Measurements from ENCODE around the gene CDC42BPA. TPM values are rescaled to one million over a fixed set of nuclear protein-coding genes. Genes with fewer than 3 reads are reported as not detected.
A peak's percentile ranks its signal among the peaks of the same experiment; 100 is the strongest.

The CDC42BPA gene
- total and polyA plus RNA-seq, 12 donors, result 7.4 to 73.8 (median 37.2) TPM

DNA sequence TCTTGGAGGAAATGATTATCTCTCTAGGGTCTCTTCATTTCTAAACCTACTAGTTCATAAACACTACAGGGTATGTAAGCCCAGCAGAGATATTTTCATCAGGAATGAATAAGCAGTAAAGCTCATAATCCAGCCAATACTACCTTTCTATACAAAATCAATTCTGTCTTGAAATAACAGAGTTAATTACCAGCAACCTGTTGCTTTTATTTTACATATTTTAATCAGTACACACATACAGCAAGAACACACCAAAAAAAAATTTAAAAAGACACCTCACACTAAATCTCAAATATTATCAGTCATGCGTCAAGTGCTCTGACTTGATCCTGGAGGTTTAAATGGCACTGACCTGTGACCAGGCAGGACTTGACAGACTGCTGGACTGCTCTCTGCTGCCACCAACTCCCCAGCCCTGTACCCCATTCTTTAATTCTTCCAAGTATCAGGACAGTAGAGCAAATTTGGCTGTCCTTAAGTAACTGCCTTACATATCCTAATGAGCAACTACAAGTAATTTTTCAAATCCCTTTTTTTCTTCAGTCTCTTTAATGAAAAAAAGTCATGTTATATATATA is 98.5 kb downstream of the CDC42BPA start:
- no peak for TF ChIP-seq POLR2A (IDR thresholded peaks at IDR 0.05)
- TF ChIP-seq, protein P1, sequence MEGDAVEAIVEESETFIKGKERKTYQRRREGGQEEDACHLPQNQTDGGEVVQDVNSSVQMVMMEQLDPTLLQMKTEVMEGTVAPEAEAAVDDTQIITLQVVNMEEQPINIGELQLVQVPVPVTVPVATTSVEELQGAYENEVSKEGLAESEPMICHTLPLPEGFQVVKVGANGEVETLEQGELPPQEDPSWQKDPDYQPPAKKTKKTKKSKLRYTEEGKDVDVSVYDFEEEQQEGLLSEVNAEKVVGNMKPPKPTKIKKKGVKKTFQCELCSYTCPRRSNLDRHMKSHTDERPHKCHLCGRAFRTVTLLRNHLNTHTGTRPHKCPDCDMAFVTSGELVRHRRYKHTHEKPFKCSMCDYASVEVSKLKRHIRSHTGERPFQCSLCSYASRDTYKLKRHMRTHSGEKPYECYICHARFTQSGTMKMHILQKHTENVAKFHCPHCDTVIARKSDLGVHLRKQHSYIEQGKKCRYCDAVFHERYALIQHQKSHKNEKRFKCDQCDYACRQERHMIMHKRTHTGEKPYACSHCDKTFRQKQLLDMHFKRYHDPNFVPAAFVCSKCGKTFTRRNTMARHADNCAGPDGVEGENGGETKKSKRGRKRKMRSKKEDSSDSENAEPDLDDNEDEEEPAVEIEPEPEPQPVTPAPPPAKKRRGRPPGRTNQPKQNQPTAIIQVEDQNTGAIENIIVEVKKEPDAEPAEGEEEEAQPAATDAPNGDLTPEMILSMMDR (IDR thresholded peaks at IDR 0.05), result no peak
- intact Hi-C loops (cut with DNase I), result no loop called here
- 94 to 100% (median 96%) methylated on average over 1 of the region's 1 CpG for WGBS, 4 donors
- H3K4me3 ChIP-seq, result no peak overlapping the region
- H3K36me3 ChIP-seq (replicated peaks in 1 of 2), result no peaks in the 10 kb centered on the region
- no peak overlapping the region for H3K27ac ChIP-seq
- no peak for DNase-seq
- H3K27me3 ChIP-seq, result no peaks in the 10 kb centered on the region
- H3K9me3 ChIP-seq (replicated peaks in 1 of 3), result no peaks in the 10 kb centered on the region
- H3K4me1 ChIP-seq (replicated peaks in 1 of 2), result peaks cover 0 to 9% of the 10 kb centered on the region in 2 donors

DNA sequence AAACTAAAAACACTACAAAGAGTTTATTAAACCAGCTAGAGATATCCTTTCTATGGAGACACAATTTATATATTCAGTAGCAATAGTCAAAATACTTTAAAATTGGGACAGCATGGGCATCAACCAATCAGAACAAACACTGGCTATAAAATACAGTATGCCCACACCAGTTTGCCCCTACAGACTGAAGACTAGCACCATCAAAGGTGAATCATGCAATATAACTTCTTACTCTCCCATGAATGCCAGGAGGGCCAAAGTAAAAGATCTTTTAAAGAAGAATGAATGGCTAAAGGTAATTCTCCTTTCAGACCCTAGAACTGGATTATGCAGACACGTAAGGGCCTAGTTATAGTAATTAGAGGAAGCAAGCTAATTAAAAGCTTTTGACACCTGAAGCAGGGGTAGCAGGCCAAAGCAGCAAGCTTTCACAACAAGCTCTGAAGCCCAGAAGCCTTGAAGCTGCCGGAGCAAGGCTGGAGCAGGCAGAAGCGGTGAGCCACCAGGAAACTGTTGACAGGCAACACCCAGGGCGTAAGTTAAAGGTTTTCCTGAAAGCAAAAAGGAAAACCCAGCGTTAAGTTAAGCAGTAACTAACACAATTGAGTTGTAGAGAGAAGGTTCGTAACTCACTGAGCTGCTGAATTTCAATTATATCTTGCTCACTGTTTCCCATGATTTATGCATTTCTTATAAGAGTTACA is 99.3 kb downstream of the CDC42BPA start:
- no peak for TF ChIP-seq POLR2A (IDR thresholded peaks at IDR 0.05)
- TF ChIP-seq, protein P1 (IDR thresholded peaks at IDR 0.05), result no peak
- Histone ChIP-seq H3K4me1 (replicated peaks in 1 of 2) (peaks cover 0 to 15% of the 10 kb centered on the region in 2 donors), H3K4me3 (no peak overlapping the region), H3K9me3 (replicated peaks in 1 of 3) (no peaks in the 10 kb centered on the region), H3K27ac (no peak overlapping the region), H3K27me3 (no peaks in the 10 kb centered on the region), H3K36me3 (replicated peaks in 1 of 2) (no peaks in the 10 kb centered on the region)
- intact Hi-C loops (cut with DNase I), result no loop called here
- WGBS, 4 donors, result 59 to 75% (median 70%) methylated on average over 6 of the region's 6 CpGs
- peak in 2 of 7 donors; percentile 8 to 24 for DNase-seq

- WGBS, 4 donors, result 93 to 97% (median 96%) methylated on average over 2 of the region's 2 CpGs
Measured at GRCh38 chr1:227215863-227216510, 102.3 kb downstream of the CDC42BPA start.

DNA sequence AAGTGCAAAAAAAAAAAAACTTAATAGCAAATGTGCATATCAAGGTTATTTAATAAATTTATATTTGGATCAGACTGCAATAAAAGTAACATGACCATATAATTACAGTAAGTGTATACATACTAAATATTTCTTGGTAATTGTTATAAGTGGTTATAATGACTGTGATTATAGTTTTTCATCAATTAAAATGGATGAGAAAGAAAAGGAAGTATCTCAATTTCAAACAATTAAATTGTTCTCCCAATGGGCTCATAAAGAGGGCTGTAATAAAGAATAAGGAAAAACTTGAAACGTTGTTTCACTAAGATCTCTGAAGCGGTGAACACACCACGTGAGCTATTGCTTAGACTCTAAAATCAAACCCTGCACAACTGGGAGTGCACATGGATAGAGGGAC is 104.1 kb downstream of the CDC42BPA start:
- WGBS, 4 donors, result 89 to 93% (median 89%) methylated on average over 3 of the region's 3 CpGs
- Histone ChIP-seq H3K27ac (no peak overlapping the region), H3K27me3 (no peaks in the 10 kb centered on the region), H3K4me1 (replicated peaks in 1 of 2) (peaks cover 3 to 14% of the 10 kb centered on the region in 2 donors), H3K9me3 (replicated peaks in 1 of 3) (no peaks in the 10 kb centered on the region), H3K36me3 (replicated peaks in 1 of 2) (no peaks in the 10 kb centered on the region), H3K4me3 (no peak overlapping the region)
- TF ChIP-seq, protein P1 (IDR thresholded peaks at IDR 0.05), result no peak
- no peak for TF ChIP-seq POLR2A (IDR thresholded peaks at IDR 0.05)
- intact Hi-C loops (cut with DNase I), result no loop called here
- DNase-seq, result no peak

More at GRCh38 chr1:227215863-227216510, 102.3 kb downstream of the CDC42BPA start:
- no peak for DNase-seq
- intact Hi-C loops (cut with DNase I), result no loop called here
- TF ChIP-seq, protein P1 (IDR thresholded peaks at IDR 0.05), result no peak
- no peak for TF ChIP-seq POLR2A (IDR thresholded peaks at IDR 0.05)
- no peaks in the 10 kb centered on the region for H3K27me3 ChIP-seq
- H3K4me1 ChIP-seq (replicated peaks in 1 of 2), result peaks cover 3 to 15% of the 10 kb centered on the region in 2 donors
- H3K4me3 ChIP-seq, result no peak overlapping the region
- H3K36me3 ChIP-seq (replicated peaks in 1 of 2), result no peaks in the 10 kb centered on the region
- no peaks in the 10 kb centered on the region for H3K9me3 ChIP-seq (replicated peaks in 1 of 3)
- no peak overlapping the region for H3K27ac ChIP-seq
